HL-60 (cell line): ENCODE results near the gene OTUD7B.

Source experiments
- GABPA ChIP-seq: IDR thresholded peaks from 2 replicates; pipeline ENCODE4 v1.6.1; 2012; ENCODE audit warnings: low read depth
- POLR2AphosphoS5 ChIP-seq: IDR thresholded peaks from 2 replicates; pipeline ENCODE4 v1.6.1; 2012; ENCODE audit warnings: low read depth
- SPI1 ChIP-seq: IDR thresholded peaks from 2 replicates; pipeline ENCODE4 v1.6.1; 2012; ENCODE audit warnings: low read depth, mild to moderate bottlenecking, borderline replicate concordance
- TF ChIP-seq, protein P1 (sequence below): IDR thresholded peaks from one replicate; pipeline ENCODE4 v1.5.1; 2011; ENCODE audit warnings: low read length, control low read depth, inconsistent platforms; ENCODE audit not compliant: insufficient read depth
- TF ChIP-seq, protein P2 (sequence below): IDR thresholded peaks from 2 replicates; pipeline ENCODE4 v1.6.1; 2012; ENCODE audit warnings: low read depth; ENCODE audit not compliant: insufficient replicate concordance

DNA sequence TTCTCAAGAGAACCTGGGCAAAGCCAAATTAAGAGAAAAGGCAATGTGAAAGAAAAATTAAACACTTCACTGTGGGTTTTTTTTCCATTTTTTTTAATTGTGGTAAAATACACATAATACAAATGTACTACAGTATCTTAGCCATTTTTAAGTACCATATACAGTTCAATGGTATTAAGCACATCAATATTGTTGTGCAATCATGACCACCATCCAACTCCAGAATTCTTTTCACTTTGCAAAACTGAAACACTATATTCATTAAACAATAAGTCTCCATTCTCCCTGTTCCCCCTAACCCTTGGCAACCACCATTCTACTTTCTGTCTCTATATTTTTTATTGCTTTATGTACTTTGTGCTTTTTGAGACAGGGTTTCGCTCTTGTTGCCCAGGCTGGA, 17.8 kb upstream of the OTUD7B start:
- no peak for TF ChIP-seq POLR2AphosphoS5
- TF ChIP-seq, protein P1, sequence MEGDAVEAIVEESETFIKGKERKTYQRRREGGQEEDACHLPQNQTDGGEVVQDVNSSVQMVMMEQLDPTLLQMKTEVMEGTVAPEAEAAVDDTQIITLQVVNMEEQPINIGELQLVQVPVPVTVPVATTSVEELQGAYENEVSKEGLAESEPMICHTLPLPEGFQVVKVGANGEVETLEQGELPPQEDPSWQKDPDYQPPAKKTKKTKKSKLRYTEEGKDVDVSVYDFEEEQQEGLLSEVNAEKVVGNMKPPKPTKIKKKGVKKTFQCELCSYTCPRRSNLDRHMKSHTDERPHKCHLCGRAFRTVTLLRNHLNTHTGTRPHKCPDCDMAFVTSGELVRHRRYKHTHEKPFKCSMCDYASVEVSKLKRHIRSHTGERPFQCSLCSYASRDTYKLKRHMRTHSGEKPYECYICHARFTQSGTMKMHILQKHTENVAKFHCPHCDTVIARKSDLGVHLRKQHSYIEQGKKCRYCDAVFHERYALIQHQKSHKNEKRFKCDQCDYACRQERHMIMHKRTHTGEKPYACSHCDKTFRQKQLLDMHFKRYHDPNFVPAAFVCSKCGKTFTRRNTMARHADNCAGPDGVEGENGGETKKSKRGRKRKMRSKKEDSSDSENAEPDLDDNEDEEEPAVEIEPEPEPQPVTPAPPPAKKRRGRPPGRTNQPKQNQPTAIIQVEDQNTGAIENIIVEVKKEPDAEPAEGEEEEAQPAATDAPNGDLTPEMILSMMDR, result no peak
- TF ChIP-seq, protein P2, sequence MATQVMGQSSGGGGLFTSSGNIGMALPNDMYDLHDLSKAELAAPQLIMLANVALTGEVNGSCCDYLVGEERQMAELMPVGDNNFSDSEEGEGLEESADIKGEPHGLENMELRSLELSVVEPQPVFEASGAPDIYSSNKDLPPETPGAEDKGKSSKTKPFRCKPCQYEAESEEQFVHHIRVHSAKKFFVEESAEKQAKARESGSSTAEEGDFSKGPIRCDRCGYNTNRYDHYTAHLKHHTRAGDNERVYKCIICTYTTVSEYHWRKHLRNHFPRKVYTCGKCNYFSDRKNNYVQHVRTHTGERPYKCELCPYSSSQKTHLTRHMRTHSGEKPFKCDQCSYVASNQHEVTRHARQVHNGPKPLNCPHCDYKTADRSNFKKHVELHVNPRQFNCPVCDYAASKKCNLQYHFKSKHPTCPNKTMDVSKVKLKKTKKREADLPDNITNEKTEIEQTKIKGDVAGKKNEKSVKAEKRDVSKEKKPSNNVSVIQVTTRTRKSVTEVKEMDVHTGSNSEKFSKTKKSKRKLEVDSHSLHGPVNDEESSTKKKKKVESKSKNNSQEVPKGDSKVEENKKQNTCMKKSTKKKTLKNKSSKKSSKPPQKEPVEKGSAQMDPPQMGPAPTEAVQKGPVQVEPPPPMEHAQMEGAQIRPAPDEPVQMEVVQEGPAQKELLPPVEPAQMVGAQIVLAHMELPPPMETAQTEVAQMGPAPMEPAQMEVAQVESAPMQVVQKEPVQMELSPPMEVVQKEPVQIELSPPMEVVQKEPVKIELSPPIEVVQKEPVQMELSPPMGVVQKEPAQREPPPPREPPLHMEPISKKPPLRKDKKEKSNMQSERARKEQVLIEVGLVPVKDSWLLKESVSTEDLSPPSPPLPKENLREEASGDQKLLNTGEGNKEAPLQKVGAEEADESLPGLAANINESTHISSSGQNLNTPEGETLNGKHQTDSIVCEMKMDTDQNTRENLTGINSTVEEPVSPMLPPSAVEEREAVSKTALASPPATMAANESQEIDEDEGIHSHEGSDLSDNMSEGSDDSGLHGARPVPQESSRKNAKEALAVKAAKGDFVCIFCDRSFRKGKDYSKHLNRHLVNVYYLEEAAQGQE, result no peak
- TF ChIP-seq GABPA, result no peak
- no peak for TF ChIP-seq SPI1
